PC-3 (cell line): Measurements from ENCODE around the gene KCNQ1OT1. TPM values are rescaled to one million over a fixed set of nuclear protein-coding genes. Genes with fewer than 3 reads are reported as not detected.

Source experiments
- ATAC-seq: fragments of 200-7000 bp; cut with Tn5 transposase; 2 replicates; pipeline ENCODE4 v1.9.1; 2020; ENCODE audit warnings: mild to moderate bottlenecking, moderate library complexity
- BruUV-seq: library from RNA; stranded (reverse); fragments of 400-500 nt; replicated peaks from 2 replicates; lab custom pipeline; 2021; lab: Mats Ljungman, UMichigan
- CTCF ChIA-PET: fragments of 300-600 bp; sonication (Branson Sonifier 250); formaldehyde crosslinking; loops from one replicate; lab custom pipeline; 2022; ENCODE audit warnings: antibody characterized with exemption; lab: Charles Lee
- POLR2A ChIA-PET: fragments of 300-600 bp; sonication (Branson Sonifier 250); formaldehyde crosslinking; loops from one replicate; lab custom pipeline; 2022; ENCODE audit warnings: antibody characterized with exemption; ENCODE audit not compliant: unreplicated experiment; lab: Charles Lee
- DNase-seq: peaks from one replicate; pipeline ENCODE4 v3.0.0-alpha.2; 2015
- H2AFZ ChIP-seq: fragments of 300-600 bp; sonication (generic); 2 replicates; pipeline ENCODE4 v1.6.0; 2016; ENCODE audit warnings: antibody characterized with exemption, low read length
- H3F3A ChIP-seq: fragments of 300-600 bp; sonication (generic); one replicate; pipeline ENCODE4 v1.6.0; 2017; ENCODE audit warnings: antibody characterized with exemption, low read length, control low read depth, mild to moderate bottlenecking; ENCODE audit not compliant: unreplicated experiment
- H3K27ac ChIP-seq: fragments of 300-600 bp; sonication (generic); 2 replicates; pipeline ENCODE4 v1.5.1; 2016; ENCODE audit warnings: mild to moderate bottlenecking, low read length
- H3K27me3 ChIP-seq: fragments of 300-600 bp; sonication (generic); 2 replicates; pipeline ENCODE4 v1.6.1; 2016; ENCODE audit warnings: low read length, mixed read lengths
- H3K36me3 ChIP-seq: fragments of 300-600 bp; sonication (generic); 2 replicates; pipeline ENCODE4 v1.6.1; 2016; ENCODE audit warnings: low read depth, mixed run types, low read length, mixed read lengths
- H3K4me1 ChIP-seq: fragments of 300-600 bp; sonication (generic); 2 replicates; pipeline ENCODE4 v1.5.1; 2016; ENCODE audit warnings: low read length; ENCODE audit not compliant: insufficient read depth
- H3K4me2 ChIP-seq: fragments of 300-600 bp; sonication (generic); 2 replicates; pipeline ENCODE4 v1.6.0; 2016; ENCODE audit warnings: low read length
- H3K4me3 ChIP-seq: fragments of 300-600 bp; sonication (generic); 2 replicates; pipeline ENCODE4 v1.5.1; 2016; ENCODE audit warnings: mild to moderate bottlenecking, low read length, mixed read lengths
- H3K79me2 ChIP-seq: fragments of 300-600 bp; sonication (generic); 2 replicates; pipeline ENCODE4 v1.6.1; 2017; ENCODE audit warnings: low read length, mixed read lengths
- H3K9ac ChIP-seq: fragments of 300-600 bp; sonication (generic); 2 replicates; pipeline ENCODE4 v1.6.0; 2016; ENCODE audit warnings: mild to moderate bottlenecking, low read length
- H3K9me2 ChIP-seq: fragments of 300-600 bp; sonication (generic); replicated peaks from 2 replicates; pipeline ENCODE4 v1.6.1; 2016; ENCODE audit warnings: mixed run types, low read length, mixed read lengths
- H3K9me3 ChIP-seq: fragments of 300-600 bp; sonication (generic); 2 replicates; pipeline ENCODE4 v1.6.1; 2016; ENCODE audit warnings: low read length, mixed read lengths
- H4K20me1 ChIP-seq: fragments of 300-600 bp; sonication (generic); 2 replicates; pipeline ENCODE4 v1.6.1; 2016; ENCODE audit warnings: low read length, mixed read lengths
- CTCF ChIP-seq: fragments of 300-600 bp; sonication (generic); conservative IDR thresholded peaks from 2 replicates; pipeline ENCODE4 v1.5.1; 2017; ENCODE audit warnings: antibody characterized with exemption, low read depth, mild to moderate bottlenecking, low read length
- EZH2 ChIP-seq: fragments of 300-600 bp; sonication (generic); IDR thresholded peaks from one replicate; pipeline ENCODE4 v1.6.1; 2017; ENCODE audit warnings: antibody characterized with exemption, mild to moderate bottlenecking, low read length; ENCODE audit not compliant: unreplicated experiment
- EZH2phosphoT487 ChIP-seq: fragments of 300-600 bp; sonication (generic); IDR thresholded peaks from 2 replicates; pipeline ENCODE4 v1.6.1; 2018; ENCODE audit warnings: mild to moderate bottlenecking, antibody characterized with exemption, low read length, borderline replicate concordance
- intact Hi-C: fragments of 100-400 bp; cut with micrococcal nuclease; formaldehyde crosslinking; loops from 2 replicates; pipeline ENCODE4 v1.9.0; 2023
- total RNA-seq: library from RNA; depleted of rRNA; stranded (reverse); fragments of >200 nt; gene quantifications from 2 replicates; pipeline ENCODE4 v1.2.3, GENCODE V29; 2014

The KCNQ1OT1 gene
- total RNA-seq, 1 experiment from 2014 or later, result 1.5 TPM

GRCh38 chr11:2707736-2708135 is 7.9 kb upstream of the KCNQ1OT1 start:
- ATAC-seq (no peak), DNase-seq (no peak)
- H3F3A ChIP-seq, result no peaks in the 10 kb centered on the region
- H3K36me3 ChIP-seq, result no peaks in the 10 kb centered on the region
- H2AFZ ChIP-seq, result no peak overlapping the region
- H3K27me3 ChIP-seq, result peaks cover 17% of the 10 kb centered on the region; the same call in 1 of the 2 replicates
- ChIA-PET CTCF (no interaction called here), POLR2A (no interaction called here)
- H3K79me2 ChIP-seq, result no peaks in the 10 kb centered on the region
- H3K9me2 ChIP-seq, result no peaks in the 10 kb centered on the region
- H3K4me3 ChIP-seq, result no peak overlapping the region
- H3K4me1 ChIP-seq, result no peaks in the 10 kb centered on the region
- no peak overlapping the region for H3K4me2 ChIP-seq
- H3K9ac ChIP-seq, result no peak overlapping the region
- no TSS peak for BruUV-seq
- no peak overlapping the region for H3K27ac ChIP-seq
- no peaks in the 10 kb centered on the region for H4K20me1 ChIP-seq
- H3K9me3 ChIP-seq, result no peaks in the 10 kb centered on the region
- no peak for TF ChIP-seq CTCF
- no peak for TF ChIP-seq EZH2
- no peak for TF ChIP-seq EZH2phosphoT487
- intact Hi-C loops, result no loop called here

- DNase-seq (no peak), ATAC-seq (no peak)
- Histone ChIP-seq H3K9me2 (no peaks in the 10 kb centered on the region), H3K9me3 (no peaks in the 10 kb centered on the region), H3K9ac (no peak overlapping the region), H3K79me2 (no peaks in the 10 kb centered on the region), H3K4me2 (no peak overlapping the region), H3F3A (no peaks in the 10 kb centered on the region), H3K27ac (no peak overlapping the region), H2AFZ (no peak overlapping the region), H3K27me3 (peaks cover 15% of the 10 kb centered on the region; the same call in 1 of the 2 replicates), H3K4me1 (no peaks in the 10 kb centered on the region), H4K20me1 (no peaks in the 10 kb centered on the region), H3K4me3 (no peak overlapping the region), H3K36me3 (no peaks in the 10 kb centered on the region)
- BruUV-seq, result no TSS peak
- TF ChIP-seq CTCF, result no peak
- TF ChIP-seq EZH2phosphoT487, result no peak
- TF ChIP-seq EZH2, result no peak
- CTCF ChIA-PET, result no interaction called here
- POLR2A ChIA-PET, result no interaction called here
- intact Hi-C loops, result no loop called here
Measured at GRCh38 chr11:2706321-2706720, 6.5 kb upstream of the KCNQ1OT1 start.

- H2AFZ ChIP-seq, result no peak overlapping the region
- no peak overlapping the region for H3K4me3 ChIP-seq
- no peaks in the 10 kb centered on the region for H3K79me2 ChIP-seq
- no peak for ATAC-seq
- H3K9me2 ChIP-seq, result no peaks in the 10 kb centered on the region
- no peaks in the 10 kb centered on the region for H3K9me3 ChIP-seq
- H3K36me3 ChIP-seq, result no peaks in the 10 kb centered on the region
- peaks cover 4% of the 10 kb centered on the region; the same call in 1 of the 2 replicates for H3K4me1 ChIP-seq
- POLR2A ChIA-PET, result no interaction called here
- TF ChIP-seq EZH2phosphoT487, result no peak
- no peak for TF ChIP-seq CTCF
- no peak for TF ChIP-seq EZH2
- H3K4me2 ChIP-seq, result no peak overlapping the region
- H3K27me3 ChIP-seq, result 0 out of 2 replicates have a peak, but pooled peaks cover 3% of the 10 kb centered on the region
- intact Hi-C loops, result no loop called here
- no peaks in the 10 kb centered on the region for H4K20me1 ChIP-seq
- H3K9ac ChIP-seq, result no peak overlapping the region
- no peaks in the 10 kb centered on the region for H3F3A ChIP-seq
- no peak for DNase-seq
- BruUV-seq, result no TSS peak
- CTCF ChIA-PET, result no interaction called here
- H3K27ac ChIP-seq, result no peak overlapping the region
Measured at GRCh38 chr11:2704896-2705606, 5.3 kb upstream of the KCNQ1OT1 start.
